Panc1 (cell line): Measurements from ENCODE around the gene CTNNA1. TPM values are rescaled to one million over a fixed set of nuclear protein-coding genes. Genes with fewer than 3 reads are reported as not detected.

Experiments used
- ATAC-seq: fragments of 200-7000 bp; cut with Tn5 transposase; 2 replicates; pipeline ENCODE4 v1.9.1; 2020; ENCODE audit warnings: mild to moderate bottlenecking, moderate library complexity
- BruUV-seq: library from RNA; stranded (reverse); fragments of 400-500 nt; replicated peaks from 2 replicates; lab custom pipeline; 2021; lab: Mats Ljungman, UMichigan
- CTCF ChIA-PET: fragments of 300-600 bp; sonication (Branson Sonifier 250); formaldehyde crosslinking; loops from one replicate; lab custom pipeline; 2022; ENCODE audit warnings: antibody characterized with exemption; lab: Charles Lee
- POLR2A ChIA-PET: fragments of 300-600 bp; sonication (Branson Sonifier 250); formaldehyde crosslinking; loops from one replicate; lab custom pipeline; 2022; ENCODE audit warnings: antibody characterized with exemption; lab: Charles Lee
- DNase-seq: peaks from one replicate; pipeline ENCODE4 v3.0.0-alpha.2; 2010; ENCODE audit warnings: low read depth, low spot score
- H3K27ac ChIP-seq: 2 replicates; pipeline ENCODE4 v1.5.1; 2011; ENCODE audit warnings: mild to moderate bottlenecking, low read length, inconsistent platforms
- H3K27me3 ChIP-seq: fragments of 200-500 bp; sonication (Bioruptor generic); 2 replicates; pipeline ENCODE4 v1.6.0; 2014; ENCODE audit warnings: low read length, inconsistent platforms; ENCODE audit not compliant: control insufficient read depth, insufficient read depth
- H3K36me3 ChIP-seq: fragments of 200-500 bp; sonication (Bioruptor generic); 2 replicates; pipeline ENCODE4 v1.5.1; 2014; ENCODE audit warnings: inconsistent platforms, mild to moderate bottlenecking, low read length, moderate library complexity; ENCODE audit not compliant: control insufficient read depth, insufficient read depth
- H3K4me1 ChIP-seq: 2 replicates; pipeline ENCODE4 v1.5.1; 2011; ENCODE audit warnings: inconsistent platforms, mild to moderate bottlenecking, low read length, moderate library complexity; ENCODE audit not compliant: control insufficient read depth, insufficient read depth
- H3K4me3 ChIP-seq, 2 experiments: 2 replicates each; pipeline ENCODE4 v1.5.1; 2011 to 2012; ENCODE audit warnings: low read depth in 2 of 2, low read length in 2 of 2, mild to moderate bottlenecking in 2 of 2, inconsistent platforms in 1 of 2, moderate library complexity in 1 of 2
- H3K9me3 ChIP-seq: fragments of 200-500 bp; sonication (Bioruptor generic); 2 replicates; pipeline ENCODE4 v1.5.1; 2014; ENCODE audit warnings: low read depth, mild to moderate bottlenecking, inconsistent platforms, low read length, moderate library complexity; ENCODE audit not compliant: control insufficient read depth, insufficient read depth
- POLR2AphosphoS5 ChIP-seq: IDR thresholded peaks from 2 replicates; pipeline ENCODE4 v1.6.1; 2012; ENCODE audit warnings: mild to moderate bottlenecking, low read depth, low read length, moderate library complexity
- SIN3A ChIP-seq: IDR thresholded peaks from 2 replicates; pipeline ENCODE4 v1.6.1; 2012; ENCODE audit warnings: low read depth, mild to moderate bottlenecking, low read length, moderate library complexity, borderline replicate concordance; ENCODE audit not compliant: insufficient read depth
- TCF7L2 ChIP-seq: IDR thresholded peaks from 2 replicates; pipeline ENCODE4 v1.6.1; 2011; ENCODE audit warnings: mild to moderate bottlenecking, low read depth, low read length, inconsistent platforms
- in situ Hi-C: cut with HindIII; loops from 2 replicates; pipeline ENCODE4 v1.10.0; 2016; ENCODE audit warnings: low sequenced_read_pairs, low pct_unique_long_range_greater_than_20kb
- intact Hi-C: fragments of 100-400 bp; cut with micrococcal nuclease; formaldehyde crosslinking; loops from one replicate; pipeline ENCODE4 v1.10.0; 2022; ENCODE audit not compliant: unreplicated experiment
- total RNA-seq: library from RNA; stranded (reverse); gene quantifications from one replicate; pipeline ENCODE4 v1.2.1, GENCODE V29; 2021; ENCODE audit not compliant: unreplicated experiment
- TF ChIP-seq, protein P1 (sequence below): fragments of 450-650 bp; IDR thresholded peaks from 2 replicates; pipeline ENCODE4 v1.5.1; 2017; ENCODE audit warnings: mild to moderate bottlenecking
- TF ChIP-seq, protein P2 (sequence below), 2 experiments: IDR thresholded peaks; 2 replicates each; pipeline ENCODE4 v1.6.1; 2011 to 2012; ENCODE audit warnings: low read depth in 2 of 2, control low read depth in 1 of 2, low read length in 1 of 2, mild to moderate bottlenecking in 1 of 2, moderate library complexity in 1 of 2; ENCODE audit not compliant: insufficient read depth in 1 of 2

The CTNNA1 gene
- total RNA-seq, 1 experiment from 2014 or later = 298 TPM

DNA sequence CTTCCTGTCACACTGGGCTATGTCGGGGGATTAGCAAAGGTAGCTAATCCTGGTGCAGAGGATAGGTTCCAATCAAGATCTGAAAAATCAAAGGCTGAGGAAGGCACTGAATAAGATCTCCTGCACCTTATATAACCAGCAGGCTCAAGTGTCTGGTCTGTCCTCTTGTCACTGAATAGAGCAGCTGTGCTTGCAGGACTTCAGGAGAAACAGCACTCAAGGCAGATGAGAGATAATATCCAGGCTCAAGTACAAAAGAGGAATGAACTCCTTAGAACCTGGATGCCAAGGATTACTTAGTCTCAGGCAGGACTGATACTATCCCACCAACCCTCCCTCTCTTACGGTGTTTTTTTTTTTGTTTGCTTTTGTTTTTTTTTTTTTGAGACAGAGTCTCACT lies 230.8 kb downstream of the CTNNA1 start:
- POLR2A ChIA-PET = no interaction called here

More for the DNA sequence above, 230.8 kb downstream of the CTNNA1 start:
- no peaks in the 10 kb centered on the region for H3K4me1 ChIP-seq
- H3K4me3 ChIP-seq = no peak overlapping the region
- no peak overlapping the region for H3K27ac ChIP-seq
- in situ Hi-C loops (no loop called here), intact Hi-C loops (no loop called here)
- DNase-seq = no peak
- BruUV-seq = no TSS peak
- CTCF ChIA-PET = no interaction called here
- no peaks in the 10 kb centered on the region for H3K36me3 ChIP-seq
- TF ChIP-seq, protein P1, sequence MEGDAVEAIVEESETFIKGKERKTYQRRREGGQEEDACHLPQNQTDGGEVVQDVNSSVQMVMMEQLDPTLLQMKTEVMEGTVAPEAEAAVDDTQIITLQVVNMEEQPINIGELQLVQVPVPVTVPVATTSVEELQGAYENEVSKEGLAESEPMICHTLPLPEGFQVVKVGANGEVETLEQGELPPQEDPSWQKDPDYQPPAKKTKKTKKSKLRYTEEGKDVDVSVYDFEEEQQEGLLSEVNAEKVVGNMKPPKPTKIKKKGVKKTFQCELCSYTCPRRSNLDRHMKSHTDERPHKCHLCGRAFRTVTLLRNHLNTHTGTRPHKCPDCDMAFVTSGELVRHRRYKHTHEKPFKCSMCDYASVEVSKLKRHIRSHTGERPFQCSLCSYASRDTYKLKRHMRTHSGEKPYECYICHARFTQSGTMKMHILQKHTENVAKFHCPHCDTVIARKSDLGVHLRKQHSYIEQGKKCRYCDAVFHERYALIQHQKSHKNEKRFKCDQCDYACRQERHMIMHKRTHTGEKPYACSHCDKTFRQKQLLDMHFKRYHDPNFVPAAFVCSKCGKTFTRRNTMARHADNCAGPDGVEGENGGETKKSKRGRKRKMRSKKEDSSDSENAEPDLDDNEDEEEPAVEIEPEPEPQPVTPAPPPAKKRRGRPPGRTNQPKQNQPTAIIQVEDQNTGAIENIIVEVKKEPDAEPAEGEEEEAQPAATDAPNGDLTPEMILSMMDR = no peak
- TF ChIP-seq POLR2AphosphoS5 = no peak
- TF ChIP-seq, protein P2, sequence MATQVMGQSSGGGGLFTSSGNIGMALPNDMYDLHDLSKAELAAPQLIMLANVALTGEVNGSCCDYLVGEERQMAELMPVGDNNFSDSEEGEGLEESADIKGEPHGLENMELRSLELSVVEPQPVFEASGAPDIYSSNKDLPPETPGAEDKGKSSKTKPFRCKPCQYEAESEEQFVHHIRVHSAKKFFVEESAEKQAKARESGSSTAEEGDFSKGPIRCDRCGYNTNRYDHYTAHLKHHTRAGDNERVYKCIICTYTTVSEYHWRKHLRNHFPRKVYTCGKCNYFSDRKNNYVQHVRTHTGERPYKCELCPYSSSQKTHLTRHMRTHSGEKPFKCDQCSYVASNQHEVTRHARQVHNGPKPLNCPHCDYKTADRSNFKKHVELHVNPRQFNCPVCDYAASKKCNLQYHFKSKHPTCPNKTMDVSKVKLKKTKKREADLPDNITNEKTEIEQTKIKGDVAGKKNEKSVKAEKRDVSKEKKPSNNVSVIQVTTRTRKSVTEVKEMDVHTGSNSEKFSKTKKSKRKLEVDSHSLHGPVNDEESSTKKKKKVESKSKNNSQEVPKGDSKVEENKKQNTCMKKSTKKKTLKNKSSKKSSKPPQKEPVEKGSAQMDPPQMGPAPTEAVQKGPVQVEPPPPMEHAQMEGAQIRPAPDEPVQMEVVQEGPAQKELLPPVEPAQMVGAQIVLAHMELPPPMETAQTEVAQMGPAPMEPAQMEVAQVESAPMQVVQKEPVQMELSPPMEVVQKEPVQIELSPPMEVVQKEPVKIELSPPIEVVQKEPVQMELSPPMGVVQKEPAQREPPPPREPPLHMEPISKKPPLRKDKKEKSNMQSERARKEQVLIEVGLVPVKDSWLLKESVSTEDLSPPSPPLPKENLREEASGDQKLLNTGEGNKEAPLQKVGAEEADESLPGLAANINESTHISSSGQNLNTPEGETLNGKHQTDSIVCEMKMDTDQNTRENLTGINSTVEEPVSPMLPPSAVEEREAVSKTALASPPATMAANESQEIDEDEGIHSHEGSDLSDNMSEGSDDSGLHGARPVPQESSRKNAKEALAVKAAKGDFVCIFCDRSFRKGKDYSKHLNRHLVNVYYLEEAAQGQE (IDR thresholded peaks at IDR 0.05; ENCODE audit: insufficient read depth in 1 of 2, low read depth in 2 of 2, low read length in 1 of 2) = no peak
- no peak for TF ChIP-seq SIN3A
- TF ChIP-seq TCF7L2 = no peak
- no peak for ATAC-seq
- no peaks in the 10 kb centered on the region for H3K27me3 ChIP-seq
- no peaks in the 10 kb centered on the region for H3K9me3 ChIP-seq

Other genes starting within 250 kb of the CTNNA1 start
- 168 TPM for gene ETF1, start 210.2 kb upstream of the CTNNA1 start, total RNA-seq
- 424 TPM for gene HSPA9, start 178.0 kb upstream of the CTNNA1 start, total RNA-seq
- not detected for gene LRRTM2, start 121.9 kb downstream of the CTNNA1 start, total RNA-seq